ENCODE data around the gene DEDD. TPM values are rescaled to one million over a fixed set of nuclear protein-coding genes. Genes with fewer than 3 reads are reported as not detected.

The DEDD gene
- total and polyA plus RNA-seq, 2 donors (not counting 1 experiment from before 2014, with no cell fraction given) = 21.6 to 40.3 TPM

DNA sequence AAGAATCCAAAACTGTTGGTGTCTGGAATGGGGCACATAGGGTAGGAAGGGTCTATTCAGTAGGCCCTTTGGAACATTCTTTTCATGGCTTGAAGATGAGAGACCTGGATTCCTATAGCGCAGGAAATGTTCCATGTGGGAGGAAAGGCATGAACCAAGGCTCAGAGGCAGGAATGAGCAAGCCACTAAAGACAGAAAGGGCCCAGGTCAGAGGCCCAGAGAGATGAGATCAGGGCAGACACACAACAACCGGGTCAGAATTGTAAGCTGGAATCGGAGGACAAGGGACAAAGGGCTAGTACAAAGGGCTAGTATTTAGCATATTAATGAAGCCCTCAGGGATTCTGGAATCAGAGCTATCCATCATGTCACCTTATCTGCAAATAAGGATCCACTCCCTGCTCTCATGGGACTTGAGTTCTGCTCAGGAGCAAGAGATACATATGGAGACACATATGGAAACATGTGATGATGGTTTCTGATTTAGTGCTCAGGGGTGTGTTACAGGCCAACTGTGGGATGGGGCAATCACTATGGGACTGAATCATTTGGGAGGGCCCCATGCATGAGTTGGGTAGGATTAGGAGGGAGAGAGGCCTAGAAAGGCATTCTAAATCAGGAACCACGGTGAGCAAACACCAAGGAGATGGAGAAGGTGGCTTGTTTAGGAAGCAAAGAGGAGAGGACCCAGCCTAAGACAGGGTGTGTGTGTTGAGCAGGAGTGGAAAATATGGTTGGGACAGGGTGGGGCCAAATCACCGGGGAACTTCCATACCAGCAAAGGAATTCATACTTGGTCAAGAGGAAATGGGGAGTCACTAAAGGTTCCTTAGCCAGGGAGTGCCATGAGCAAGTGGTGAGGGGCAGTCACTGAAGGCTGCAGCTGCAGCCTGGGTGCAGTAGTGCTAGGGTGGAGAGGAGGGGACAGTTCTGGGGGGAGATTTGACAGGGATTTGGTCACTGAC, 51.7 kb downstream of the DEDD start:
- Histone ChIP-seq H3K9ac (ENCODE audit: insufficient read depth, low read length) (no peak overlapping the region), H3K4me3 (replicated peaks in 1 of 4; ENCODE audit: control extremely low read depth in 1 of 4, insufficient read depth in 1 of 4, low read depth in 3 of 4, low read length in 4 of 4) (no peak overlapping the region), H3K9me3 (ENCODE audit: control insufficient read depth, insufficient read depth, low read depth, low read length) (no peaks in the 10 kb centered on the region), H3K36me3 (ENCODE audit: control insufficient read depth, insufficient read depth, low read length) (no peaks in the 10 kb centered on the region), H2AFZ (ENCODE audit: low read length) (no peak overlapping the region), H3K27ac (ENCODE audit: insufficient read depth, low read length) (no peak overlapping the region), H3K4me2 (ENCODE audit: extremely low read depth, insufficient read depth, low read length) (no peak overlapping the region), H3K79me2 (ENCODE audit: control insufficient read depth, insufficient read depth, low read length) (no peaks in the 10 kb centered on the region), H3K27me3 (ENCODE audit: control insufficient read depth, insufficient read depth, low read length) (no peaks in the 10 kb centered on the region), H3K4me1 (ENCODE audit: control insufficient read depth, extremely low read depth, insufficient read depth, low read length) (peaks cover 19% of the 10 kb centered on the region), H4K20me1 (ENCODE audit: control insufficient read depth, extremely low read depth, insufficient read depth, low read length) (no peaks in the 10 kb centered on the region)
- peak; percentile 15 to 78 for DNase-seq (ENCODE audit: low read depth in 2 of 2)
- TF ChIP-seq, protein P1, sequence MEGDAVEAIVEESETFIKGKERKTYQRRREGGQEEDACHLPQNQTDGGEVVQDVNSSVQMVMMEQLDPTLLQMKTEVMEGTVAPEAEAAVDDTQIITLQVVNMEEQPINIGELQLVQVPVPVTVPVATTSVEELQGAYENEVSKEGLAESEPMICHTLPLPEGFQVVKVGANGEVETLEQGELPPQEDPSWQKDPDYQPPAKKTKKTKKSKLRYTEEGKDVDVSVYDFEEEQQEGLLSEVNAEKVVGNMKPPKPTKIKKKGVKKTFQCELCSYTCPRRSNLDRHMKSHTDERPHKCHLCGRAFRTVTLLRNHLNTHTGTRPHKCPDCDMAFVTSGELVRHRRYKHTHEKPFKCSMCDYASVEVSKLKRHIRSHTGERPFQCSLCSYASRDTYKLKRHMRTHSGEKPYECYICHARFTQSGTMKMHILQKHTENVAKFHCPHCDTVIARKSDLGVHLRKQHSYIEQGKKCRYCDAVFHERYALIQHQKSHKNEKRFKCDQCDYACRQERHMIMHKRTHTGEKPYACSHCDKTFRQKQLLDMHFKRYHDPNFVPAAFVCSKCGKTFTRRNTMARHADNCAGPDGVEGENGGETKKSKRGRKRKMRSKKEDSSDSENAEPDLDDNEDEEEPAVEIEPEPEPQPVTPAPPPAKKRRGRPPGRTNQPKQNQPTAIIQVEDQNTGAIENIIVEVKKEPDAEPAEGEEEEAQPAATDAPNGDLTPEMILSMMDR (conservative IDR thresholded peaks at IDR 0.05 in 1 of 2, IDR thresholded peaks at IDR 0.05 in 1 of 2; ENCODE audit: low read depth in 1 of 2, low read length in 2 of 2) = no peak
- no peak for TF ChIP-seq EZH2 (IDR thresholded peaks at IDR 0.05; ENCODE audit: low read length, missing control alignments)

DNA sequence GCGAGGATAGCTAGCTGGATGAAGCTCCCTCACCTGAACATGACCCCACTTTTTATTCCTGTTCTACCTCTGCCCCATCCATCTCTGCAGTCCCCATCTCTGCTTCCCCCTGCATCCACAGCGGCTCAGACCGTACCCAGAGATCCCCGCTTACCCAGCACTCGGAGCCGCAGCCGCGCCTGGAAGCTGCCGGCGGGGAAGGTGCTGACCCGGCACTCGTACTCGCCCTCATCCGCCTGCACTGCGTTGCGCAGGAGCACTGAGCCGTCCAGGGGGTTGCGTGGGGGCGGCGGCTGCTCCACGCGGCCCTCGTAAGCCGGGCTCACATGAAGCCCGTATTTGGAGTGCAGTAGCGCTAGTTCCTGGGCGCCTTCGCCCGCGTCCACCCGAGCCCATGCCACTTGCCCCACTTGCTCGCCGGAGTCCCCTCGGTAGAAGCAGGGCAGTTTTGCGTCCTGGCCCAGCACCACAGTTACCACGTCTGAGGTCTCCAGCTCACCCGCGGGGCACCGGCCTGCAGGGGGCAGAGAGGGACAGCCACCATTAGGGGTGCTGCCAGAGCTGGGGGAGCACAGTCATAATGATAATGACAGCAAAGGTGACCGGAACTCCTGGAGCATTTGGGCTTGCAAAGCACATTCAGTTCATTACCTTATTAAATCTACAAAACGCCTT, 52.9 kb downstream of the DEDD start:
- H3K9me3 ChIP-seq (ENCODE audit: control insufficient read depth, insufficient read depth, low read depth, low read length) = no peaks in the 10 kb centered on the region
- DNase-seq (ENCODE audit: low read depth in 2 of 2) = no peak
- H3K9ac ChIP-seq (ENCODE audit: insufficient read depth, low read length) = no peak overlapping the region
- no peak overlapping the region for H3K27ac ChIP-seq (ENCODE audit: insufficient read depth, low read length)
- H3K79me2 ChIP-seq (ENCODE audit: control insufficient read depth, insufficient read depth, low read length) = no peaks in the 10 kb centered on the region
- no peak overlapping the region for H2AFZ ChIP-seq (ENCODE audit: low read length)
- TF ChIP-seq, protein P1 (conservative IDR thresholded peaks at IDR 0.05 in 1 of 2, IDR thresholded peaks at IDR 0.05 in 1 of 2; ENCODE audit: low read depth in 1 of 2, low read length in 2 of 2) = no peak
- no peak for TF ChIP-seq EZH2 (IDR thresholded peaks at IDR 0.05; ENCODE audit: low read length, missing control alignments)
- H3K27me3 ChIP-seq (ENCODE audit: control insufficient read depth, insufficient read depth, low read length) = no peaks in the 10 kb centered on the region
- no peaks in the 10 kb centered on the region for H4K20me1 ChIP-seq (ENCODE audit: control insufficient read depth, extremely low read depth, insufficient read depth, low read length)
- no peaks in the 10 kb centered on the region for H3K36me3 ChIP-seq (ENCODE audit: control insufficient read depth, insufficient read depth, low read length)
- no peak overlapping the region for H3K4me3 ChIP-seq (replicated peaks in 1 of 4; ENCODE audit: control extremely low read depth in 1 of 4, insufficient read depth in 1 of 4, low read depth in 3 of 4, low read length in 4 of 4)
- peaks cover 15% of the 10 kb centered on the region for H3K4me1 ChIP-seq (ENCODE audit: control insufficient read depth, extremely low read depth, insufficient read depth, low read length)
- no peak overlapping the region for H3K4me2 ChIP-seq (ENCODE audit: extremely low read depth, insufficient read depth, low read length)

DNA sequence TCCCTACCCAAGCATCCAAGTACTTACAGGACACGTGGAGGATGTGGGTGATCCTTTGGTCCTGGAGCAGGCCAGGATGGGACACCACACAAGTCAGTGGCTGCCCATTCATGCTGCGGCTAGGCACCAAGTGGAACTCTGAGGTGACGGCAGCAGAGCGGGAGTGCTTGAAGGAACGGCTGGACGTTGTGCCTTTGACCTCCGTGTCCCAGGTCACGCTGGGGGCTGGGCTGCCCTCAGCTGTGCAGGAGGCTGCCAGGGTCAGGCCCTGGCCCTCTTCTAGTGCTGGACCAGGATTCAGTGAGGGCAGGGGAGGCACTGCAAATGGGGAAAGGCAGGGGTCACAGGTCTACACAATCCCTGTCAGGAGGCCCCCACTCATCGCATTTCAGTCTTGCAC, 55.0 kb downstream of the DEDD start:
- TF ChIP-seq, protein P1 (conservative IDR thresholded peaks at IDR 0.05 in 1 of 2, IDR thresholded peaks at IDR 0.05 in 1 of 2; ENCODE audit: low read depth in 1 of 2, low read length in 2 of 2) = no peak
- TF ChIP-seq EZH2 (IDR thresholded peaks at IDR 0.05; ENCODE audit: low read length, missing control alignments) = no peak
- H3K27ac ChIP-seq (ENCODE audit: insufficient read depth, low read length) = no peak overlapping the region
- H3K36me3 ChIP-seq (ENCODE audit: control insufficient read depth, insufficient read depth, low read length) = no peaks in the 10 kb centered on the region
- no peak overlapping the region for H2AFZ ChIP-seq (ENCODE audit: low read length)
- H3K9me3 ChIP-seq (ENCODE audit: control insufficient read depth, insufficient read depth, low read depth, low read length) = no peaks in the 10 kb centered on the region
- H3K79me2 ChIP-seq (ENCODE audit: control insufficient read depth, insufficient read depth, low read length) = no peaks in the 10 kb centered on the region
- no peaks in the 10 kb centered on the region for H3K4me1 ChIP-seq (ENCODE audit: control insufficient read depth, extremely low read depth, insufficient read depth, low read length)
- H3K9ac ChIP-seq (ENCODE audit: insufficient read depth, low read length) = no peak overlapping the region
- H3K4me2 ChIP-seq (ENCODE audit: extremely low read depth, insufficient read depth, low read length) = no peak overlapping the region
- H4K20me1 ChIP-seq (ENCODE audit: control insufficient read depth, extremely low read depth, insufficient read depth, low read length) = no peaks in the 10 kb centered on the region
- H3K27me3 ChIP-seq (ENCODE audit: control insufficient read depth, insufficient read depth, low read length) = no peaks in the 10 kb centered on the region
- no peak overlapping the region for H3K4me3 ChIP-seq (replicated peaks in 1 of 4; ENCODE audit: control extremely low read depth in 1 of 4, insufficient read depth in 1 of 4, low read depth in 3 of 4, low read length in 4 of 4)
- DNase-seq (ENCODE audit: low read depth in 2 of 2) = no peak
